Smooth muscle cell (in vitro differentiated cells): Measurements from ENCODE around the gene CD69. TPM values are rescaled to one million over a fixed set of nuclear protein-coding genes. Genes with fewer than 3 reads are reported as not detected.
"Not testable (repeated sequence)": the region's sequence is repeated elsewhere in the genome, so short reads cannot be mapped to it uniquely, and the experiment has no call there.

Experiments used
- DNase-seq: peaks from one replicate; lab custom pipeline; 2025; ENCODE audit not compliant: unreplicated experiment; lab: John Stamatoyannopoulos, UW
- H2AFZ ChIP-seq: fragments of 200-600 bp; sonication (generic); 2 replicates; pipeline ENCODE4 v1.6.0; 2016; ENCODE audit warnings: antibody characterized with exemption, low read depth, mild to moderate bottlenecking
- H3F3A ChIP-seq: fragments of 200-600 bp; sonication (generic); 2 replicates; pipeline ENCODE4 v1.6.0; 2017; ENCODE audit warnings: antibody characterized with exemption, low read depth
- H3K27ac ChIP-seq: fragments of 200-600 bp; sonication (generic); 2 replicates; pipeline ENCODE4 v1.5.1; 2016; ENCODE audit warnings: low read depth, mild to moderate bottlenecking
- H3K27me3 ChIP-seq: fragments of 200-600 bp; sonication (generic); 2 replicates; pipeline ENCODE4 v1.6.1; 2016; ENCODE audit warnings: low read depth, mild to moderate bottlenecking
- H3K36me3 ChIP-seq: fragments of 200-600 bp; sonication (generic); 2 replicates; pipeline ENCODE4 v1.5.1; 2016; ENCODE audit warnings: low read depth
- H3K4me1 ChIP-seq: fragments of 200-600 bp; sonication (generic); 2 replicates; pipeline ENCODE4 v1.5.1; 2016; ENCODE audit warnings: low read depth
- H3K4me2 ChIP-seq: fragments of 200-600 bp; sonication (generic); 2 replicates; pipeline ENCODE4 v1.6.0; 2016; ENCODE audit warnings: mild to moderate bottlenecking
- H3K4me3 ChIP-seq: fragments of 200-600 bp; sonication (generic); 2 replicates; pipeline ENCODE4 v1.5.1; 2016; ENCODE audit warnings: mild to moderate bottlenecking
- H3K79me2 ChIP-seq: fragments of 200-600 bp; sonication (generic); 2 replicates; pipeline ENCODE4 v1.6.0; 2016; ENCODE audit warnings: low read depth, mild to moderate bottlenecking
- H3K9ac ChIP-seq: fragments of 200-600 bp; sonication (generic); 2 replicates; pipeline ENCODE4 v1.6.0; 2016; ENCODE audit warnings: low read depth
- H3K9me3 ChIP-seq: fragments of 200-600 bp; sonication (generic); replicated peaks from 2 replicates; pipeline ENCODE4 v1.5.1; 2016; ENCODE audit warnings: low read depth
- H4K20me1 ChIP-seq: fragments of 200-600 bp; sonication (generic); 2 replicates; pipeline ENCODE4 v1.6.0; 2016; ENCODE audit warnings: low read depth
- WGBS: methylation state at CpG from one replicate; pipeline ENCODE4 v1.1.7; 2016; ENCODE audit warnings: low lambda C conversion rate; 5-methylcytosine and 5-hydroxymethylcytosine counted together
- polyA plus RNA-seq: library from polyadenylated mRNA; unstranded; fragments of >200 nt; fragmentation: Nextera tagmentation; extraction: Ambion mirVana; gene quantifications from 2 replicates; pipeline ENCODE4 v1.2.1, GENCODE V29; 2016
- total RNA-seq: library from RNA; depleted of rRNA; stranded (reverse); fragments of >200 nt; gene quantifications from 2 replicates; pipeline ENCODE4 v1.2.3, GENCODE V29; 2014
- TF ChIP-seq, protein P1 (sequence below): fragments of 200-600 bp; sonication (generic); IDR thresholded peaks from 2 replicates; pipeline ENCODE4 v1.5.1; 2017; ENCODE audit warnings: borderline replicate concordance, mild to moderate bottlenecking, antibody characterized with exemption; ENCODE audit not compliant: insufficient read depth, poor library complexity, severe bottlenecking

The CD69 gene
- total and polyA plus RNA-seq, 2 experiments from 2014 or later = 0.13 TPM; not detected in 1

DNA sequence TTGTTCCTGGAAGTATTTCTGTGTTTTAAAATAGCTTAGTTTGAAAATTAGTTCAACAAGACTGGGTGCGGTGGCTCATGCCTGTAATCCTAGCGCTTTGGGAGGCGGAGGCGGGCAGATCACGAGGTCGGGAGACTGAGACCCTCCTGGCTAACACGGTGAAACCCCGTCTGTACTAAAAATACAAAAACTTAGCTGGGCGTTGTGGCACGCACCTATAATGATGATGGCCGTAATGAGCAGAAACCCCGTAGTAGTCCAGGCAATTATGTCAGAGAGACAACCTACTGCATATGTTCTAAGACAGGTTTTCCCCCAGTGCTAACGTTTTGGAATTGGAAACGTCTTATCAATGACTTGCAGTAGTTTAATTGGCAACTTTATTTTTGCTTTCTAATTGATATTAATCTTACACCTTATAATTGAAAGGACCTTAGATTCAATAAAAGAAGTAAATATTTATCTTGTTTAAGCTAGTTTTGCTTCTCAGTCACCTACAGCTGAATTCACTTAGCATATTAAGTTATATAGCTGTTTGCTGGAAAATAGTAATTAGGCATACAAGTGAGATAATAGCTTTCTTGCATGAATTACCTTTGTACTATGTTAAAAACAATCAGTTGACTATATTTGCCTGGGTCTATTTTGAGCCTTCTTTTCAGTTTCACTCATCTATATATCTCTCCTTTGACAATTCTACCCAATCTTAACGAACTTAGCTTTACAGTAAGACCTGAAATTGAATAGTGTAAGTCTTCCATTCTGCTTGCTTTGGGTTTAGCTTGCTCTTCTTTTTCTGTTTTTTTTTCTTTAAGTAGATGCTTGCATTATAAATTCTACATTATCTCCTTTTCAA, 43.4 kb downstream of the CD69 start:
- no peak overlapping the region for H2AFZ ChIP-seq
- no peaks in the 10 kb centered on the region for H3K9me3 ChIP-seq
- no peaks in the 10 kb centered on the region for H3K27me3 ChIP-seq
- 93% methylated on average over 15 of the region's 15 CpGs for WGBS
- no peaks in the 10 kb centered on the region for H3K79me2 ChIP-seq
- no peaks in the 10 kb centered on the region for H3K36me3 ChIP-seq
- H3K4me2 ChIP-seq = no peak overlapping the region
- H3K9ac ChIP-seq = no peak overlapping the region
- H3K27ac ChIP-seq = no peak overlapping the region
- no peaks in the 10 kb centered on the region for H3F3A ChIP-seq
- no peak for DNase-seq
- no peak overlapping the region for H3K4me3 ChIP-seq
- TF ChIP-seq, protein P1, sequence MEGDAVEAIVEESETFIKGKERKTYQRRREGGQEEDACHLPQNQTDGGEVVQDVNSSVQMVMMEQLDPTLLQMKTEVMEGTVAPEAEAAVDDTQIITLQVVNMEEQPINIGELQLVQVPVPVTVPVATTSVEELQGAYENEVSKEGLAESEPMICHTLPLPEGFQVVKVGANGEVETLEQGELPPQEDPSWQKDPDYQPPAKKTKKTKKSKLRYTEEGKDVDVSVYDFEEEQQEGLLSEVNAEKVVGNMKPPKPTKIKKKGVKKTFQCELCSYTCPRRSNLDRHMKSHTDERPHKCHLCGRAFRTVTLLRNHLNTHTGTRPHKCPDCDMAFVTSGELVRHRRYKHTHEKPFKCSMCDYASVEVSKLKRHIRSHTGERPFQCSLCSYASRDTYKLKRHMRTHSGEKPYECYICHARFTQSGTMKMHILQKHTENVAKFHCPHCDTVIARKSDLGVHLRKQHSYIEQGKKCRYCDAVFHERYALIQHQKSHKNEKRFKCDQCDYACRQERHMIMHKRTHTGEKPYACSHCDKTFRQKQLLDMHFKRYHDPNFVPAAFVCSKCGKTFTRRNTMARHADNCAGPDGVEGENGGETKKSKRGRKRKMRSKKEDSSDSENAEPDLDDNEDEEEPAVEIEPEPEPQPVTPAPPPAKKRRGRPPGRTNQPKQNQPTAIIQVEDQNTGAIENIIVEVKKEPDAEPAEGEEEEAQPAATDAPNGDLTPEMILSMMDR = no peak
- no peaks in the 10 kb centered on the region for H4K20me1 ChIP-seq
- H3K4me1 ChIP-seq = no peaks in the 10 kb centered on the region

DNA sequence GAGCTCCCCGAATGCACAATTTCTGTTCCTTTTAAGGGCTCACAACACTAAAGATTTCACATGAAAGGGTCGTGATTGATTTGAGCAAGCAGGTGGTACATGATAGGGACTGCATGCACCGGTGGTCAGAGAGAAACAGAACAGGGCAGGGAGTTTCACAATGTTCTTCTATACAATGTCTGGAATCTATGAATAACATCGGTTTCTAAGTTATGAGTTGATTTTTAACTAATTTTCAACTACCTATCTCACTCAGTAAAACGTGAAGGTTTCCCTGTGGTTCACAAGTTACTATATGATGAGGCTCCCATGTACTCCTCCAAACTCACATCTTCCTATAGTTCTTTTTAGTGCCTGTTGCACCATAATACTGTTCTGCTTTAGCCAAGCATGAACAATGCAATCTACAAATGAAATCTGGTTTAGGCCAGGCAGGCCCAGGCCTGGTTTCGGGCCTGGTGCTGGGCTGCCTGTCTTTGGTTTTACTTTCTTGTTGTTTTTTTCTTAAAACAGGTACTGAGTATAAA, 47.6 kb downstream of the CD69 start:
- not testable (repeated sequence) for H2AFZ ChIP-seq, H3K9me3 ChIP-seq, H3K4me1 ChIP-seq, H3F3A ChIP-seq, DNase-seq, H3K4me3 ChIP-seq, H3K79me2 ChIP-seq, H3K36me3 ChIP-seq, H3K27ac ChIP-seq, H3K27me3 ChIP-seq, H4K20me1 ChIP-seq, H3K4me2 ChIP-seq, H3K9ac ChIP-seq
- 91% methylated on average over 6 of the region's 6 CpGs for WGBS

DNA sequence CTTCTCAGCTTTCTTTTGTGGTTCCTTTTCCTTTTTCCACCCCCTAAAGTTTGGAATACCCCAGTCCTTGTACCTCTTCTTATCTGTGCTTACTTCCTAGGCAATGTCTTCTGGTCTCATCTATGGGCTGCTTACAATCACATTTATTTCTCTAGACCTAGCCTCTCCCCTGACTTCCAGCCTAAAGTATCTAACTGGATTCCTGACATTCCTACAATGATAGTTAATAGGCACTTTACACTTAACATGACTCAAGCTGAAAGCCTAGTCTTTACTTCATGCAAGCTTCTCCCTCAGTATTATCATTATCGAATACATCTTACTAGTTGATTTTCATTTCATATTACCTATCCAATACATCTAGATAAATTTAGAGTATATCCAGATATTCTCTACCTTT, 49.0 kb downstream of the CD69 start:
- Histone ChIP-seq H3K79me2 (no peaks in the 10 kb centered on the region), H3K4me2 (no peak overlapping the region), H2AFZ (no peak overlapping the region), H3K9me3 (no peaks in the 10 kb centered on the region), H3K4me1 (no peaks in the 10 kb centered on the region), H3K27me3 (no peaks in the 10 kb centered on the region), H3K9ac (no peak overlapping the region), H3F3A (no peaks in the 10 kb centered on the region), H3K4me3 (no peak overlapping the region), H3K27ac (no peak overlapping the region), H4K20me1 (no peaks in the 10 kb centered on the region), H3K36me3 (no peaks in the 10 kb centered on the region)
- 63% methylated on average over 1 of the region's 1 CpG for WGBS
- TF ChIP-seq, protein P1 = no peak
- DNase-seq = no peak

DNA sequence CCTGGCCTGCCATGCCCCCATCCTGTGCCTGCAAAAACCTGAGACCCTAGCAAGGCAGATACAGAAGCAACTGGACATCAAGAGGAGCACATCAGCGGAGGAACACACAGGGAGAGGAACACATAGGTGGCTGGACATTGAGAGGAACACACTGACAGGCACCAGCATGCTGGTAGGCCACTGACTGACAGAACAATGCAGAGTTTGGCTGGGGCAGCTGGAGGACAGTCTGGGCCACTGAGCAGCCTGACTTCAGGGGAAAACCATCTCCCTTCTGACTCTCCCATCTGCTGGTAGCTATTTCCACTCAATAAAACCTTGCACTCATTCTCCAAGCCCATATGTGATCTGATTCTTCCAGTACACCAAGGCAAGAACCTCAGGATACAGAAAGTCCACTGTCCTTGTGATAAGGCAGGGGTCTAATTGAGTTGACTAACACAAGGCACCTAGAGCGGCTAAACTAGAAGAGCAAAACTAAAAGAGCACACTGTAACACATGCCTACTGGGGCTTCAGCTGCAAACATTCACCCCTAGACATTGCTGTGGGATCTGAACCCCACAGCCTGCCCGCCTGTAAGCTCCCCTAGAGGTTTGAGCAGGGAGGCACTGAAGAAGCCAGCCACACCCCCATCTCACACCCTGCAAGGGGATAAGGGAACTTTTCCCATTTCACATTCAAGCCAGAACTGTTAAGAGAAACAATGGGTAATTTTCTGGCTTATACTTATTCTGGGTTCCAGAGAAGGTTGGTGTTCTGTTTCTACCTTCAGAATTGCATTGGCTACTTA, 49.9 kb downstream of the CD69 start:
- Histone ChIP-seq H3K27ac (no peak overlapping the region), H3F3A (no peaks in the 10 kb centered on the region), H3K36me3 (no peaks in the 10 kb centered on the region), H3K4me1 (no peaks in the 10 kb centered on the region), H4K20me1 (no peaks in the 10 kb centered on the region), H2AFZ (no peak overlapping the region), H3K79me2 (no peaks in the 10 kb centered on the region), H3K9me3 (no peaks in the 10 kb centered on the region), H3K9ac (no peak overlapping the region), H3K4me3 (no peak overlapping the region), H3K27me3 (no peaks in the 10 kb centered on the region), H3K4me2 (no peak overlapping the region)
- DNase-seq = no peak
- whole genome bisulfite sequencing = 93% methylated on average over 3 of the region's 3 CpGs
- TF ChIP-seq, protein P1 = no peak
